SK-N-MC (cell line): ENCODE data around the gene MUTYH.

Experiments
- DNase-seq: peaks from one replicate; pipeline ENCODE4 v3.0.0-alpha.2; 2011; ENCODE audit warnings: low read depth, low spot score
- H3K27ac ChIP-seq: fragments of 200-600 bp; sonication (generic); 2 replicates; pipeline ENCODE4 v1.5.1; 2016; ENCODE audit warnings: mixed run types
- H3K36me3 ChIP-seq: fragments of 200-600 bp; sonication (generic); 2 replicates; pipeline ENCODE4 v1.6.1; 2017; ENCODE audit warnings: antibody characterized with exemption, low read length, mixed read lengths; ENCODE audit not compliant: insufficient read depth
- H3K4me3 ChIP-seq: fragments of 200-600 bp; sonication (generic); 2 replicates; pipeline ENCODE4 v1.5.1; 2016
- H3K9ac ChIP-seq: fragments of 200-600 bp; sonication (generic); 2 replicates; pipeline ENCODE4 v1.8.0; 2017; ENCODE audit warnings: mixed run types, mixed read lengths; ENCODE audit not compliant: insufficient read length
- H3K9me3 ChIP-seq: fragments of 200-600 bp; sonication (generic); 2 replicates; pipeline ENCODE4 v1.6.1; 2017; ENCODE audit warnings: low read depth, mild to moderate bottlenecking, antibody characterized with exemption, low read length, moderate library complexity, mixed read lengths
- EZH2 ChIP-seq: fragments of 200-600 bp; sonication (generic); IDR thresholded peaks from one replicate; pipeline ENCODE4 v1.6.1; 2017; ENCODE audit warnings: antibody characterized with exemption
- FOXP2 ChIP-seq: optimal IDR thresholded peaks from 2 replicates; pipeline ENCODE3; 2011; ENCODE audit warnings: mild to moderate bottlenecking, moderate library complexity; ENCODE audit not compliant: insufficient read depth; ENCODE audit errors: extremely low read length, control extremely low read depth
- POLR2AphosphoS5 ChIP-seq: IDR thresholded peaks from 2 replicates; pipeline ENCODE4 v1.6.1; 2012; ENCODE audit warnings: mild to moderate bottlenecking, low read depth, low read length, borderline replicate concordance

MUTYH gene

GRCh38 chr1:45345014-45345413, 4.8 kb upstream of the MUTYH start:
- TF ChIP-seq FOXP2 (no peak), EZH2 (no peak), POLR2AphosphoS5 (no peak)
- Histone ChIP-seq H3K27ac (no peak overlapping the region), H3K9ac (no peak overlapping the region), H3K9me3 (no peaks in the 10 kb centered on the region), H3K36me3 (peaks cover 31% of the 10 kb centered on the region), H3K4me3 (no peak overlapping the region)
- no peak for DNase-seq

- H3K4me3 ChIP-seq = no peak overlapping the region
- H3K36me3 ChIP-seq = peaks cover 31% of the 10 kb centered on the region
- DNase-seq = no peak
- H3K27ac ChIP-seq = no peak overlapping the region
- H3K9ac ChIP-seq = no peak overlapping the region
- H3K9me3 ChIP-seq = no peaks in the 10 kb centered on the region
- TF ChIP-seq FOXP2 = no peak
- no peak for TF ChIP-seq EZH2
- no peak for TF ChIP-seq POLR2AphosphoS5
Measured at GRCh38 chr1:45344499-45344898, 4.3 kb upstream of the MUTYH start.

GRCh38 chr1:45340816-45341466, 701 bp upstream of the MUTYH start:
- no peak for TF ChIP-seq EZH2
- TF ChIP-seq POLR2AphosphoS5 = no peak
- TF ChIP-seq FOXP2 = no peak
- H3K4me3 ChIP-seq = peak overlapping the region; percentile 90
- peak overlapping the region; percentile 94 for H3K9ac ChIP-seq
- no peaks in the 10 kb centered on the region for H3K9me3 ChIP-seq
- H3K27ac ChIP-seq = peak overlapping the region; percentile 89; the same call in 1 of the 2 replicates
- H3K36me3 ChIP-seq = peaks cover 31% of the 10 kb centered on the region
- no peak for DNase-seq

DNA sequence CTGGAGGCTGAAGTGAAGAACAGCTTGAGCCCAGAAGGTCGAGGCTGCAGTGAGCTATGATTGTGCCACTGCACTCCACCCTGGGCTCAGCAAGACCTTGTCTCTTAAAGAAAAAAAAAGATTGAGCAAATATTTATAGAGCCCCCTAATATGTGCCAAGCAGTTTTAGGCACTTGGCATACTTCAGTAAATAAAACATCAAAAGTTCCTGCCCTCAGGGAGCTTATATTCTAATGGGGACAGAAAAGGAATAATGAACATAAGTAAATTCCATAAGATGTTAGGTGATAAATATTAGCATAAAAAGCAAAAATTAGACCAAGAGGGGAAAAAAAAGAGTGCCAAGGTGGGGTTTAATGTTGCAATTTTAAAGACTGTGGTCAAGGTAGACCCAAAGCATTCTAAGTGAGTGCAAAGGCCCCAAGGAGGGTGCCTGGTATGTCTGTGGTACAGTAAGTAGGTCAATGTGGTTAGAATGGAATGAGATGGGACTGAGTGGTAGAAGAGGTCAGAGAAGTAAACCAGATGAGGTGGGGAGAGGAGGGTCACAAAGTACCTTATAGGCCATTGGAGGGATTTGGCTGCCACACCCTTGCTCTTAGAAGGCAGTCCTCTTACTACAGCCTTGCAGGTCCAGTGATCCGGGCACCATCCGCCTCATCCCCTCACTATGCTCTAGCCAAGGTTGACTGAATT, 2.5 kb downstream of the MUTYH start:
- no peak for DNase-seq
- peaks cover 15% of the 10 kb centered on the region for H3K36me3 ChIP-seq
- no peak overlapping the region for H3K4me3 ChIP-seq
- no peak overlapping the region for H3K9ac ChIP-seq
- no peak for TF ChIP-seq EZH2
- no peak for TF ChIP-seq POLR2AphosphoS5
- no peak for TF ChIP-seq FOXP2
- H3K9me3 ChIP-seq = no peaks in the 10 kb centered on the region
- no peak overlapping the region for H3K27ac ChIP-seq

- no peak overlapping the region for H3K4me3 ChIP-seq
- H3K36me3 ChIP-seq = no peaks in the 10 kb centered on the region
- H3K27ac ChIP-seq = no peak overlapping the region
- no peaks in the 10 kb centered on the region for H3K9me3 ChIP-seq
- no peak for DNase-seq
- no peak overlapping the region for H3K9ac ChIP-seq
- TF ChIP-seq EZH2 (no peak), POLR2AphosphoS5 (no peak), FOXP2 (no peak)
Measured at GRCh38 chr1:45335855-45336324, 4.3 kb downstream of the MUTYH start.

GRCh38 chr1:45334308-45335245, 5.7 kb downstream of the MUTYH start:
- TF ChIP-seq POLR2AphosphoS5 (no peak), EZH2 (no peak), FOXP2 (no peak)
- H3K4me3 ChIP-seq = no peak overlapping the region
- no peaks in the 10 kb centered on the region for H3K36me3 ChIP-seq
- no peaks in the 10 kb centered on the region for H3K9me3 ChIP-seq
- H3K27ac ChIP-seq = no peak overlapping the region
- DNase-seq = no peak
- no peak overlapping the region for H3K9ac ChIP-seq

DNA sequence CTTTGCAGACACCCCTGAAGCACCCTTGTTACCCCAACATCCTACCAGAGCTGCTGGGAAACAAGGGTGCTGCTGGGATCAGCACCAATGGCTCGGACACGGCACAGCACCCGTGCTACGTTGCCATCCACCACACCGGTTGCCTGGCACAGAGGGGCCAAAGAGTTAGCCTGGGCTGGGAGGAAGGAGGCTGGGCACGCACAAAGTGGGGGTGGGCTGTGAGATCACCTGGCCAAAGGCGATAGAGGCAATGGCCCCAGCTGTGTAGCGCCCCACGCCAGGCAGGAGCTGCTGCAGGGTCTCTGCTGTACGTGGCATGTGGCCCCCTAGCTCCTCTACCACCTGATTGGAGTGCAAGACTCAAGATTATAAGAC, 7.9 kb downstream of the MUTYH start:
- Histone ChIP-seq H3K36me3 (no peaks in the 10 kb centered on the region), H3K27ac (no peak overlapping the region), H3K9ac (no peak overlapping the region)

More for the DNA sequence above, 7.9 kb downstream of the MUTYH start:
- no peak overlapping the region for H3K4me3 ChIP-seq
- H3K9me3 ChIP-seq = no peaks in the 10 kb centered on the region
- TF ChIP-seq POLR2AphosphoS5 = no peak
- TF ChIP-seq EZH2 = no peak
- TF ChIP-seq FOXP2 = no peak
- no peak for DNase-seq
